DMS53 treated with DMSO at 0.1 percent for 48 hours (cell line): Measurements from ENCODE around the gene RCOR3.
A peak's percentile ranks its signal among the peaks of the same experiment; 100 is the strongest.
"Not testable (repeated sequence)": the region's sequence is repeated elsewhere in the genome, so short reads cannot be mapped to it uniquely, and the experiment has no call there.

Experiments used
- DNase-seq: peaks from one replicate; lab custom pipeline; 2025; ENCODE audit not compliant: unreplicated experiment; lab: John Stamatoyannopoulos, UW

Gene RCOR3

DNA sequence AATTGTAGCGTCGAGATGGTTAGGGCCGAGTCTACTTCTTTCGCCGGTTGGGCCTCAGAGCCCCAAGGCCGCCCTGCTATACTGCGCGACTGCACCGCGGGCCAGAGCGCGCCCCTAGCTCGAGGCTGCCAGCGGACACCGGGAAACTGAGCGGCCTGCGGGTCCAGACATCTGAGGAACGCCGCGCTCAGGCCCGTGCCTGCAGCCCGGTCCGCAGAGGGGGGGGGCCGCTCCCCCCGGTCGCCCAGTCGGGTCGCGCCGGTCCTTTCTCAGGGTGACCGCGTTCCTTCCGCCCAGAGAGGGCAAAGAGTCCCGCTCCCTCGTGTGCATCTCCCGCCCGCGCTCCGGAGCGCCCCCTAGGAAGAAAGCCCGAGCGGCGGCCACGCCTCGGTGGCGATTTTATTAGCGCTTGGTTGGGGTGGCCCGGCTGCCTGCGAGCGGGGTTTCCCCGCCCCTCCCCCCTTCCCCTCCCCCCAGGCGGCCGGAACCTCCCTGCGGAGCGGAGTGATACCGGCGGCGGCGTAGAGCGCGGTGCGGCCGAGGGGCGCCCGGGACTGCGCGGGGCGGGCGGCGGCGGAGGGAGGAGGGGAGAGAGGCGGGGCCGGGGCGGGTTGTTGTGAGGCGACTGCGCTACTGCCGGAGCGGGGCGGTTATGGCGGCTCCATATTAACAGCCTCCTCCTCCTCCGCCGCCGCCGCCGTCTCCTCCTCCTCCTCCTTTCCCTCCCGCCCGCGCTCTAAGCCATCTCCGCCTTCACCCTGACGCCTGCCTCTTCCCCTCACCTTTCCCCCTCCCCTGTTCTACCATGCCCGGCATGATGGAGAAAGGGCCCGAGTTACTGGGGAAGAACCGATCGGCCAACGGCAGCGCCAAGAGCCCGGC lies at the start of gene RCOR3:
Gene RCOR3 (plus strand): TSS at position 611 of the 882 bp plus-strand sequence. CDS start 195 bp downstream, at position 806.
- DNase-seq, result peak; percentile 98

DNA sequence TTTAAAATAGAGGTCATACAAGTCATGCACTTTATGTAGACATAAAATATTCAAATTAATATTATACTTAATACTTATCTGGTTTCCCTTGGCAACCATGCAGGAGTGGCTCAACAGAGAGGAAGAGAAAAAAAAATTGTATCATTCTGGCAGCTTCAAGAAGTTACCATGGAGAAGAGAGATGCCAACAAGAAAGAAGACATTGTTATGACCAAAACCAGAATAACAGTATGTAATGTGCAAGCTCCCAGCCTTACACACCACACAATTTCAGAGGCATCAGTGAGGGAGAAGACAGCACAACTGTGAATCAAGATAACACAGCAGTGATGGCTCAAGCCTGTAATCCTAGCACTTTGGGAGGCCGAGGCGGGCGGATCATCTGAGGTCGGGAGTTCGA lies 49.1 kb upstream of the RCOR3 start:
- DNase-seq, result no peak

DNA sequence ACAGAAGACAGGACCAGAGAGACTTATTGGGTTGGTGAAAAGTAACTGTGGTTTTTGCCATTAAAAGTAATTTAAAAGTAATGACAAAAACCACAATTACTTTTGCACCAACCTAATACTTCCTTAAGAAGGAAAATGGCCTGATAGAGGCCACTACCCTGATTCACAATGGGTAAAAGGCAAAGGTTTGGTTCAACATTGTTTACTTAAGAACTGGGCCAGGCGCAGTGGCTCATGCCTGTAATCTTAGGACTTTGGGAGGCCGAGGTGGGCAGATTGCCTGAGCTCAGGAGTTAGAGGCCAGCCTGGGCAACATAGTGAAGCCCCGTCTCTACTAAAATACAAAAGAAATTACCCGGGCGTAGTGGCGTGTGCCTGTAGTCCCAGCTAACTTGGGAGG lies 48.2 kb upstream of the RCOR3 start:
- DNase-seq, result no peak

DNA sequence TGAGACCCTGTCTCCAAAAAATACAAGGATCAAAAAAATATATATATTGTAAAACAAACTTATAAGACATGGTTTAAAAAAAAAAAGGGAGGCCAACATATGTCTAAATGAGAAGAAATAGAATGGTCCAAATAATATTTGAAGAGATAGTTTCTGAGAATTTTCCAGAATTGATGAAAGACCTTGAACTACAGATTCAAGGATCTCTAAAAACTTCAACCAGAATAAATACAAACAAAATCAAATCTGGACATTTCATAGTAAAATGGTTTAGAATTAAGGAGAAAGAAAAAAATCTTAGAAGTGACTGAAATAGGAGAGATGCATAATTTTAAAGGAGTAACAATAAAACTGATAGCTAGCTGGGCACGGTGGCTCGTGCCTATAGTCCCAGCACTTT lies 45.5 kb upstream of the RCOR3 start:
- DNase-seq, result no peak

DNA sequence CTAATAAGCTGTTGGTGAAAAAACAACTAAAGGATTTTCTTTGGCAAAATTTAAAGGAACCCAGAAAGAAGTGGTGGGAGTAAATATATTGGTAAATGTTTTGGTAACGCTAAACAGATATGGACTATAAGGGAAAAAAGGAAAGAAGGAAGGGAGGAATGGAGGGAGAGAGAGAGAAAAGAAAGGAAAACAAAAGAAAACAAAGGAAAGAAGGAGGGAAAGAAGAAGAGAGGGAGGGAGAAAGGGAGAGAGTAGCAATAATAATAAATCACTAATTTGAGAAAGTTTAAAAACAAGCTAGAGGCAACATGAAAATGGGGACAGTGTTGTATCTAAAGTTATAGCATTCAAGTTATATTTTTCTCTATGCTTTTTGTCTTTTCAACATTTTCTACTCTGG lies 43.6 kb upstream of the RCOR3 start:
- no peak for DNase-seq

DNA sequence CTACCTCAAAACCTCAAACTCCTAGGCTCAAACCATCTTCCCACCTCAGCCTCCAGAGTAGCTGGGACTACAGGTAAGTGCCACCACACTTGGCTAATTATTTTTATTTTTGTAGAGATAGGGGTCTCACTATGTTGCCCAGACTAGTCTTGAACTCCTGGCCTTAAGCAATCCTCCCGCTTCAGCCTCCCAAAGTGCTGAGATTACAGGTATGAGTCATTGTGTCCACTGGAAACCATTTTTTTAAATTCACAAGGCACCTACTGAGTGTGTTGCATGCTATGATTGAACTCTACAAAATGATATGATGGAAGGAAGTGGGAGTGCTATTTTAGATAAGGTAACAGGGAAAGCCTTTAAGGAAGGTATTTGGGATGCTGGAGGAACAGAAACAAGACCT lies 41.8 kb upstream of the RCOR3 start:
- no peak for DNase-seq

DNA sequence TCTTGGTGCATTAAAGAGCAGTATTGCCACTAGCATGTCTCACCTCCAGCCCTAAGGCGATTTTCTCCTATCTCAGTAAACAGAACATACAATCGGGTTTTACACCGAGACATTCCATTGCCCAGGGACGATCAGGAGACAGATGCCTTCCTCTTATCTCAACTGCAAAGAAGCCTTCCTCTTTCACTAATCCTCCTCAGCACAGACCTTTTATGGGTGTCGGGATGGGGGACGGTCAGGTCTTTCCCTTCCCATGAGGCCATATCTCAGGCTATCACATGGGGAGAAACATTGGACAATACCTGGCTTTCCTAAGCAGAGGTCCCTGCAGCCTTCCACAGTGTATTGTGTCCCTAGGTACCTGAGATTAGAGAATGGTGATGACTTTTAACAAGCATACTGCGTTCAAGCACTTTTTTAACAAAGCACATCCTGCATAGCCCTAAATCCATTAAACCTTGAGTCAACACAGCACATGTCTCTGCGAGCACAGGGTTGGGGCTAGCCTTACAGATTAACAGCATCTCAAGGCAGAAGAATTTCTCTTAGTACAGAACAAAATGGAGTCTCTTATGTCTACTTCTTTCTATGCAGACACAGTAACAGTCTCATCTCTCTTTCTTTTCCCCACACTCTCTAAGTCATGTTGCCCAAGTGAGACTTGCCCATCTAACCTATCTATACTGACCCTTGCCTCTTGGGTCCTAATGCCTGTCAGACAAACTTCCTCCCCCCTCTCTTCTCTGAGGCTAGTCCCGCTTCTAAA lies 36.5 kb upstream of the RCOR3 start:
- peak; percentile 12 for DNase-seq

DNA sequence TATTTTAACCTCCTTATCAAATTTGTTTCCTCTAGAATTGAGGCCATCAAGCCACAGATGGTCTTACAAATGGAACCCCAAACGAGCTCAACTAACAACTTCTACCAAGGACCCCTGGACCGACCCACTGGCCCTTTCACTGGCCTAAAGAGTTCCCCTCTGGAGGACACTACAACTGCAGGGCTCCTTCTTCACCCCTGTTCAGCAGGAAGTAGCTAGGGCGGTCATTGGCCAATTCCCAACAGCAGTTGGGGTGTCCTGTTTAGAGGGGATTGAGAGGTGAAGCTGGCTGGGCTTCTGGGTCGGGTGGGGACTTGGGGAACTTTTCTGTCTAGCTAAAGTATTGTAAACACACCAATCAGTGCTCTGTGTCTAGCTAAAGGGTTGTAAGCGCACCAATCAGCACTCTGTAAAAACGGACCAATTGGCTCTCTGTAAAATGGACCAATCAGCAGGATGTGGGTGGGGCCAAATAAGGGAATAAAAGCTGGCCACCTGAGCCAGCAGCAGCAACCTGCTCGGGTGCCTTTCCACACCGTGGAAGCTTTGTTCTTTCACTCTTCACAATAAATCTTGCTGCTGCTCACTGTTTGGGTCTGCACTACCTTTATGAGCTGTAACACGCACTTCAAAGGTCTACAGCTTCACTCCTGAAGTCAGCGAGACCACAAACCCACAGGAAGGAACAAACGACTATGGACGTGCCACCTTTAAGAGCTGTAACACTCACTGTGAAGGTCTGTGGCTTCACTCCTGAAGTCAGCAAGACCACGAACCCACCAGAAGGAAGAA lies 30.4 kb upstream of the RCOR3 start:
- DNase-seq, result not testable (repeated sequence)

DNA sequence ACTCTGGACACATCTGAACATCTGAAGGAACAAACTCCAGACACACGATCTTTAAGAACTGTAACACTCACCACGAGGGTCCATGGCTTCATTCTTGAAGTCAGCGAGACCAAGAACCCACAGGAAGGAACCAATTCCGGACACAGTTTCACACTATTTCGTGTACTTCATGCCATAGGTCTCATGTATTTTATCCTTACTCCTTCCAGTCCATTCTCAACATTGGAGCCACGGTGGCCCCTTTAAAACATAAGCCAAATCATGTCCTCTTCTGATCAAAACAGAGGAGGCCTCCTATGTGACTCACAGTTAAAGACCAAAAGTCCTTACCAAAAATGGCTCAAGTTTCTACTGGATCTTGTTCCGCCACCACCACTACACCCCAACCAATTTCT lies 29.8 kb upstream of the RCOR3 start:
- DNase-seq, result no peak

DNA sequence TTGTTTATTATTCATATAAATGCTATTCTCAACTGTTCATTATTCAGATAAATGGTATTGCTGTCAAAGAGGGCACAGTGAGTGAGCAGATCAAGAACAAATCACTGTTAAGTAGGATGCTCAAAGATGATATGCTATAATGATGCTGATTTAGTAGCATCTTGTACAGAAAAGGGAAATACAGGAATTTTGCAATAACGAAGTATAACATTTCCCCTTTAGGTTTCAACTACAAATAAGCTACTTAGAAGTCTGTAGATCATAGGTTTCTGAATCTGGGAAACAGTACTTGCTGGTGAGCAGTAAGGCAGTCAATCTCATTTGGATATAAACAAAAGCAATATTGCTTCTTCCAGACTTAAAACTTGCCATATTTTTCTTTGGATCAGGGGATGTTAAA lies 27.3 kb upstream of the RCOR3 start:
- DNase-seq, result no peak

DNA sequence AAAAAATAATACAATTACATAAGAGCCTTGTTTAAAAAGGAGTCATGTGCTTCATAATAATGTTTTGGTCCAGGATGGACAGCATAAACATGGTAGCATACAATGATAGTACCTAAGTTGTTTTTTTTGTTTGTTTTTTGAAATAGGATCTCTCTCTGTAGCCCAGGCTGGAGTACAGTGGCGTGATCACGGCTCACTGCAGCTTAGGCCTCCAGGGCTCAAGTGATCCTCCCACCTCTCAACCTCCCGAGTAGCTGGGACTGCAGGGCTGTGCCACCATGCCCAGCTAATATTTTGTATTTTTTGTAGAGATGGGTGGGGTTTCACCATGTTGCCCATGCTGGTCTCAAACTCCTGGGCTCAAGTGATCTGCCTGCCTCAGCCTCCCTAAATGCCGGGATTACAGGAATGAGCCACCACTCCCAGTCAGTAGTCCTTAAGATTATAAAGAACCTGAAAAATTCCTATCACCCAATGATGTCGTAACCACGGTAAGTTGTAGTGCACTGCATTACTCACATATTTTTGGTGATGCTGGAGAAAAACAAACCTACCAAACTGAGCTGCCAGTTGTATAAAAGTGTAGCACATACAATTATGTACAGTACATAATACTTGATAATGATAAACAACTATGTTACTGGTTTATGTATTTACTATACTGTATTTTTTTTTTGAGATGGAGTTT lies 22.4 kb upstream of the RCOR3 start:
- peak; percentile 53 for DNase-seq

DNA sequence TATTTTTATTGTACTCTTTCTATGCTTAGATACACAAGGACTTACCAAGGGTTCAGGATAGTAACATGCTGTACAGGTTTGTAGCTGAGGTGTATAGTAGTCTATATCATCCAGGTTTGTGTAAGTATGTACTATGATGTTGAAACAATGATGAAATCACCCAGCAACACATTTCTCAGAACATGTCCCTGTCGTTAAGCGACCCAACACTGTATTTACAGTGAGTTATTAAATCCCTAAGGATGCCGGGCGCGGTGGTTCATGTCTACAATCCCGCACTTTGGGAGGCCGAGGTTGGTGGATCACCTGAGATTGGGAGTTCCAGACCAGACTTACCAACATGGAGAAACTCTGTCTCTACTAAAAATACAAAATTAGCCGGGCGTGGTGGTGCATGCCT lies 21.6 kb upstream of the RCOR3 start:
- DNase-seq, result no peak

DNA sequence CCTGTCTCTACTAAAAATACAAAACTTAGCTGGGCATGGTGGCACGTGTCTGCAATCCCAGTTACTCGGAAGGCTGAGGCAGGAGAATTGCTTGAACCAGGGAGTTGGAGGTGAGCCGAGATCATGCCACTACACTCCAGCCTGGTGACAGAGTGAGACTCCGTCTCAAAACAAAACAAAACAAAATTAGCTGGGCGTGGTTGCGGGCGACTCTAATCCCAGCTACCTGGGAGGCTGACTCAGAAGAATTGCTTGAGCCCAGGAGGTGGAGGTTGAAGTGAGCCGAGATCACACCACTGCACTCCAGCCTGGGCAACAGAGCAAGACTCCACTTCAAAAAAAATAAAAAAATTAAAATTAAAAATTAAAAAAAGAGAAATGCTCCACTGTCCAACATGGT lies 18.6 kb upstream of the RCOR3 start:
- DNase-seq, result not testable (repeated sequence)

DNA sequence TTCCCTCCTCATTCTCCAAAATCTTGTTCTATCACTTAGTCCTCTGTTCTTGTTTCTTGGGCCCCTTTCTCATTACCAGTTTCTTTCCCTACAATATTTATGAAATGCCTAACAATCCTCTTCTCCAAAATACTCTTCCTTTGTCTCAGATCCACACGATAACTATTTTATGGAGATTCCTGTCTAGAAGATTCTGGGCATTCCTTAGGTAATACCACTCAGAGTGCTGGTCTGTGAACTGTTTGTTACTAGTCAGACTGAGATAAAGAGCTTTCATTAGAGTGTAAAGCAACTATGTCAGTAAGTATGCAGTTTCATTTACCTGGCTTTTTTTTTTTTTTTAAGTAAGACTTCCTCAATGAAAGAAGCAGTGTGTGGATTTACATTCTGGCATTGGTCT lies 18.1 kb upstream of the RCOR3 start:
- DNase-seq, result no peak

DNA sequence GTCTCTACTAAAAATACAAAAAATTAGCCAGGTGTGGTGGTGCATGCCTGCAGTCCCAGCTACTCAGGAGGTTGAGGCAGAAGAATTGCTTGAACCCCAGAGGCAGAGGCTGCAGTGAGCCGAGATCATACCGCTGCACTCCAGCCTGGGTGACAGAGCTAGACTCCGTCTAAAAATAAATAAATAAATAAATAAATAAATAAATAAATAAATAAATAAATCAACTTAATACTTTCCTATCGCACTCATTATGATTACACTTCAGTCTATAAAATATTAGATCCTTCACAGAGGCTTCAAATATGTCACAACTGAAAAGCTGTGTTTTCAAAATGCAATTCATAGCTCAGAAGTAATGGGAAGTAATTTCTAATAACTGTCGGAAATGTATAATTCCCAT lies 15.5 kb upstream of the RCOR3 start:
- DNase-seq, result not testable (repeated sequence)

DNA sequence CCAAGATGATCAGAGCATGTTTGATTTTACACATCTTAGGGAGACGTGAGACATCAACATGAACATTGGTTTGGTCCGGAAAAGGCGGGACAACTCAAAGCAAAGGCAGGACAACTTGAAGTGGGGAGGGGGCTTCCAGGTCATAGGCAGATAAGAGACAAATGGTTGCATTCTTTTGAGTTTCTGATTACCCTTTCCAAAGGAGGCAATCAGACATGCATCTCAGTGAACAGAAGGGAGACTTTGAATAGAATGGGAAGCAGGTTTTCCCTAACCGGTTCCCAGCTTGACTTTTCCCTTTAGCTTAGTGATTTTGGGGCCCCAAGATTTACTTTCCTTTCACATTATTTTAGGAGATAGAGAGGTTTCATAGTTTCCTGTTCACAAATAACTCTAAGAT lies 12.6 kb upstream of the RCOR3 start:
- DNase-seq, result not testable (repeated sequence)

DNA sequence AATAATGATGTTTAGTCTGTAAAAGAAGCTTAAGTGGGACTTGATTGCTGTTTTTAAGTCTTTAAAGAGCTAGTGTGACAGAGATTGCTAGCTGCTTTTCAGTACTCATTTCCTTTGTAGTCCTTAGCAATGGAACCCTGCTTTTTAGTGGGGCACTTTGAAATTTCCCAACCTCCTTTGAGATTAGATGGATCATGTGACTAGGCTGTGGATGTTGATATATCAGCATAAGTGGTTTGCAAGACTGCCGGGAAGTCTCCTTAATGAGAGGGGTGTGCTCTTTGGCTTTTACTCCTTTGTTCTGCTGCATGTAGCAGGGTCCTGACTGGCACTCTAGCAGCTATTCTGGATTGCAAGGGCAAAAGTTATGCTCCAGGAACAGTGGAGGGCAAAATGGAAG lies 11.2 kb upstream of the RCOR3 start:
- no peak for DNase-seq

DNA sequence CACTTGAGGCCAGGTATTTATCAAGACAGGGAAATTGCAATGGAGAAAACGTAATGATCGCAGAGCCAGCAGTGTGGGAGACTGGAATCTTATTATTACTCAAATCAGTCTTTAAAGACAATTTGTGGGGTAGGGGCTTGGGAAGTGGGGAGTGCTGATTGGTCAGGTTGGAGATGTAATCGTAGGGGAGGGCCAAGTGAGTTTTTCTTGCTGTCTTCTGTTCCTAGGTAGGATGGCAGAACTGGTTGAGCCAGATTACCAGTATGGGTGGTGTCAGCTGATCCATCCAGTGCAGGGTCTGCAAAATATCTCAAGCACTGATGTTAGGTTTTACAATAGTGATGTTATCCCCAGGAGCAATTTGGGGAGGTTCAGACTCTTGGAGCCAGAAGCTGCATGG lies 9.6 kb upstream of the RCOR3 start:
- DNase-seq, result not testable (repeated sequence)

DNA sequence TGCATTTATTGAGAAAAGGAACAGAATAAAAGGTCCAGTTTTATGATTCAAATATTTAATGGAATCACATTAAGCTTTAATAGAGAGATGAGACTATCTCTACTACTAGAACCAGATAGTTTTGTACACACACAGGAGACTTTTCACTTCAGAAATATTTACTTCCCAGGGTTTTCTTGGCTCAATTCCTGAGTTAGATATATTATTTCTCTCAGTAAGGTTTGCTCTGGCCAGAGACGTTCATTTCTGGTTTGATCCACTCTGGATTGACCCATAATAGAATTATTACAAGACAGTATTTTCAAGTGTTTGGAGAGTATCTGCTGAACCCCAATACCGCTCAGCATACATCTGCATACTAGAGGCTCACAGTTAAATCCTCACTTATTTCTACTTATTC lies 1.3 kb upstream of the RCOR3 start:
- no peak for DNase-seq

DNA sequence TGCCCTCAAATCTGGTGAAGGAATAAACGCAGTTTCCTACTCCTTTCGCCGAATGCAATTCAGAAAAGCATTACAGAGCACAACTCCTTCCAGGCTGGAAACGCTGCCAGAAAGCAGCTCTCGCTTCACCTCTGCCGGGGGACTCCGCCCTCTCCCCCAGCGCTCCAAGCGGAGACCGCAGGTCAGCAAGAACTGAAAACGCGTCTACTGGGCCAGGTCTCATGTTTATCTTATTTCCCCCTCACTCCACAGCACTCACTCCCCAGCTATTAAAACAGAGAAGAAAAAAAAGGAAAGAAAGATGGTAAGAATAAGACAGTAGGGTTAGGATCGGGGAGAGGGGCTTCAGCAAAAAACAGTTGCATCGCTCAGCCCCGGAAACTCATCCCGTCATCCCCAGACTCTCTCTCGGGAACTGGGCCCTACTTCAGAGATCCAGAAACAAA lies 833 bp upstream of the RCOR3 start:
- DNase-seq, result peak; percentile 67

DNA sequence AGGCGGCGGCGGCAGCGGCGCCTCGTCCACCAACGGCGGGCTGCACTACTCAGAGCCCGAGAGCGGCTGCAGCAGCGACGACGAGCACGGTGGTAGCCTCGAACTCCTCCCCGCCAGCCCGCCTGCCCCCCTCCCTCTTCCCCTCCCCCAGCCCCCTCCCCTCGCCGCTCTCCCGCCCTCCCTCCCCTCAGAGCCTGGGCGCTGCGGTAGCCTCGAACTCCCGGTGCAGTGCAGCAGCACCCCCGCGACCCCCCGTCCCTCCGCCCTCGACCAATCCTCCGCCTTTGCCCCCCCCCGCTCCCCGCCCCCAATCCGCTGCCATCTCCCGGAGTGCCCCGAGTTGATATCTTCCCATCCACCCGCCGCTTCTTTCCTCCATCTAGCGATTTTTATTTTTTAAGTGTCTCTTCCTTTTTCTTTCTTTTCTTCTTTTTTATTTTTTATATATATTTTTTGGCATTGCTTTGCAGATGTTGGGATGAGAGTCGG lies 516 bp downstream of the RCOR3 start:
- no peak for DNase-seq
